C4-2B (cell line): ENCODE measurements around the gene TNS1.

ENCODE experiments used
- CTCF ChIP-seq: fragments of 450-650 bp; conservative IDR thresholded peaks from 2 replicates; pipeline ENCODE4 v1.5.1; 2017; ENCODE audit warnings: mild to moderate bottlenecking
- ZFX ChIP-seq: fragments of 450-650 bp; IDR thresholded peaks from 2 replicates; pipeline ENCODE4 v1.6.1; 2017

GRCh38 chr2:217813828-217814227, 189.0 kb downstream of the TNS1 start:
- TF ChIP-seq CTCF (no peak), ZFX (no peak)
